GM12891 (cell line): ENCODE measurements around the gene ZBTB4.

Experiments
- POLR2A ChIP-seq: IDR thresholded peaks from 2 replicates; pipeline ENCODE4 v1.6.1; 2011; ENCODE audit warnings: low read depth, low read length, control low read depth
- POLR2AphosphoS5 ChIP-seq: IDR thresholded peaks from 2 replicates; pipeline ENCODE4 v1.6.1; 2011; ENCODE audit warnings: low read depth, low read length, control low read depth
- SPI1 ChIP-seq: IDR thresholded peaks from 2 replicates; pipeline ENCODE4 v1.6.1; 2011; ENCODE audit warnings: low read depth, low read length, control low read depth
- TAF1 ChIP-seq: IDR thresholded peaks from 2 replicates; pipeline ENCODE4 v1.6.1; 2011; ENCODE audit warnings: low read depth, low read length, control low read depth

- no peak for TF ChIP-seq POLR2A
- TF ChIP-seq TAF1, result no peak
- no peak for TF ChIP-seq POLR2AphosphoS5
- TF ChIP-seq SPI1, result no peak
Measured at GRCh38 chr17:7444682-7445618, 34.5 kb downstream of the ZBTB4 start, which contains the start of gene CHRNB1.
